Activated CD8-positive, alpha-beta T cell treated with anti-CD3 and anti-CD28 coated beads for 36 hours (primary cell): ENCODE measurements around the gene ADAM23. TPM values are rescaled to one million over a fixed set of nuclear protein-coding genes. Genes with fewer than 3 reads are reported as not detected.
A peak's percentile ranks its signal among the peaks of the same experiment; 100 is the strongest.

ENCODE experiments used
- ATAC-seq: fragments of 200-7000 bp; cut with Tn5 transposase; one replicate; pipeline ENCODE4 v1.10.0; 2021; ENCODE audit warnings: mild to moderate bottlenecking, moderate library complexity
- CTCF ChIA-PET: fragments of 350-600 bp; sonication (Branson Sonifier 250); formaldehyde crosslinking; loops from one replicate; lab custom pipeline; 2021; ENCODE audit warnings: antibody characterized with exemption; lab: Charles Lee
- POLR2A ChIA-PET: fragments of 350-600 bp; sonication (Branson Sonifier 250); formaldehyde crosslinking; loops from one replicate; lab custom pipeline; 2021; ENCODE audit warnings: antibody characterized with exemption; lab: Charles Lee
- DNase-seq: peaks from one replicate; pipeline ENCODE4 v3.0.0-alpha.2; 2020
- H3K27ac Mint-ChIP-seq: one replicate; pipeline ENCODE4 v1.8.0; 2021; ENCODE audit warnings: mild to moderate bottlenecking, mixed read lengths
- H3K27me3 Mint-ChIP-seq: one replicate; pipeline ENCODE4 v1.8.0; 2021; ENCODE audit warnings: mixed read lengths
- H3K36me3 Mint-ChIP-seq: one replicate; pipeline ENCODE4 v1.8.0; 2021; ENCODE audit warnings: low read depth, mixed read lengths
- H3K4me1 Mint-ChIP-seq: one replicate; pipeline ENCODE4 v1.8.0; 2021; ENCODE audit warnings: low read depth, mixed read lengths
- H3K4me3 Mint-ChIP-seq: one replicate; pipeline ENCODE4 v1.8.0; 2021; ENCODE audit warnings: mild to moderate bottlenecking, moderate library complexity, mixed read lengths
- H3K9me3 Mint-ChIP-seq: one replicate; pipeline ENCODE4 v1.8.0; 2021; ENCODE audit warnings: mixed read lengths
- CTCF ChIP-seq: fragments of 200-600 bp; IDR thresholded peaks from one replicate; pipeline ENCODE4 v1.8.0; 2022; ENCODE audit warnings: antibody characterized with exemption, mild to moderate bottlenecking
- intact Hi-C: fragments of 100-400 bp; cut with micrococcal nuclease; formaldehyde crosslinking; loops from one replicate; pipeline ENCODE4 v1.10.0; 2022
- total RNA-seq, 2 experiments: library from RNA; stranded (reverse); gene quantifications; one replicate each; pipeline ENCODE4 v1.2.3, GENCODE V29; 2021

The ADAM23 gene
- total RNA-seq, 2 experiments from 2014 or later: 0.07 to 0.54 TPM

GRCh38 chr2:206548383-206548782, 105.1 kb downstream of the ADAM23 start:
- no peak for DNase-seq
- Mint-ChIP-seq H3K27ac (no peak overlapping the region), H3K9me3 (no peaks in the 10 kb centered on the region), H3K36me3 (no peaks in the 10 kb centered on the region), H3K27me3 (no peaks in the 10 kb centered on the region), H3K4me3 (no peak overlapping the region), H3K4me1 (no peaks in the 10 kb centered on the region)
- TF ChIP-seq CTCF: no peak
- ChIA-PET CTCF (interaction anchor here (0.7 to 1.2 kb wide), 2 partner anchors 8 to 9 kb away, joined by 3 to 4 read pairs; no protein-coding TSS in a partner anchor), POLR2A (no interaction called here)
- intact Hi-C loops: no loop called here
- no peak for ATAC-seq

GRCh38 chr2:206555721-206556120, 112.4 kb downstream of the ADAM23 start:
- Mint-ChIP-seq H3K27me3 (peaks cover 9% of the 10 kb centered on the region), H3K9me3 (no peaks in the 10 kb centered on the region), H3K4me3 (no peak overlapping the region), H3K4me1 (peaks cover 4% of the 10 kb centered on the region), H3K36me3 (no peaks in the 10 kb centered on the region), H3K27ac (no peak overlapping the region)
- ATAC-seq (no peak), DNase-seq (no peak)
- ChIA-PET CTCF (interaction anchor here (1.2 to 1.7 kb wide), 3 partner anchors 12 to 63 kb away, joined by 3 to 6 read pairs (median 3); no protein-coding TSS in a partner anchor), POLR2A (no interaction called here)
- peak; percentile 2 for TF ChIP-seq CTCF
- intact Hi-C loops: no loop called here

GRCh38 chr2:206556357-206556949, 113.1 kb downstream of the ADAM23 start:
- Mint-ChIP-seq H3K4me1 (peaks cover 4% of the 10 kb centered on the region), H3K27me3 (peaks cover 12% of the 10 kb centered on the region), H3K4me3 (no peak overlapping the region), H3K36me3 (no peaks in the 10 kb centered on the region), H3K9me3 (no peaks in the 10 kb centered on the region), H3K27ac (no peak overlapping the region)
- TF ChIP-seq CTCF: no peak
- DNase-seq: no peak
- ChIA-PET CTCF (interaction anchor here (0.7 to 2.4 kb wide), 7 partner anchors 7 to 226 kb away, joined by 3 to 7 read pairs (median 4); no protein-coding TSS in a partner anchor), POLR2A (no interaction called here)
- ATAC-seq: peak; percentile 45
- intact Hi-C loops: no loop called here

GRCh38 chr2:206557321-206557720, 114.0 kb downstream of the ADAM23 start:
- Mint-ChIP-seq H3K36me3 (no peaks in the 10 kb centered on the region), H3K27ac (no peak overlapping the region), H3K27me3 (peaks cover 12% of the 10 kb centered on the region), H3K9me3 (no peaks in the 10 kb centered on the region), H3K4me3 (no peak overlapping the region), H3K4me1 (peaks cover 4% of the 10 kb centered on the region)
- ChIA-PET CTCF (interaction anchor here (0.7 to 2.4 kb wide), 8 partner anchors 8 to 225 kb away, joined by 3 to 7 read pairs (median 4); no protein-coding TSS in a partner anchor), POLR2A (no interaction called here)
- TF ChIP-seq CTCF: no peak
- intact Hi-C loops: no loop called here
- DNase-seq (no peak), ATAC-seq (no peak)

GRCh38 chr2:206558492-206558891, 115.2 kb downstream of the ADAM23 start:
- ChIA-PET POLR2A (interaction anchor here (0.6 kb wide), 1 partner anchor 1032 kb away, joined by 4 read pairs; no protein-coding TSS in a partner anchor), CTCF (interaction anchor here (1.2 to 2.4 kb wide), 3 partner anchors 8 to 24 kb away, joined by 3 to 7 read pairs (median 4); no protein-coding TSS in a partner anchor)
- H3K27me3 Mint-ChIP-seq: peaks cover 12% of the 10 kb centered on the region
- H3K9me3 Mint-ChIP-seq: no peaks in the 10 kb centered on the region
- intact Hi-C loops: no loop called here
- no peak overlapping the region for H3K4me3 Mint-ChIP-seq
- peaks cover 4% of the 10 kb centered on the region for H3K4me1 Mint-ChIP-seq
- no peak for TF ChIP-seq CTCF
- ATAC-seq (no peak), DNase-seq (no peak)
- no peaks in the 10 kb centered on the region for H3K36me3 Mint-ChIP-seq
- no peak overlapping the region for H3K27ac Mint-ChIP-seq
